AG04449 (cell line): Measurements from ENCODE around the gene KCNMA1.

Experiments used
- CTCF ChIA-PET: fragments of 350-600 bp; formaldehyde crosslinking; extraction: SDS; loops from one replicate; lab custom pipeline; 2021; ENCODE audit warnings: antibody characterized with exemption; lab: Yijun Ruan, JAX
- POLR2A ChIA-PET: fragments of 400-600, 350-600 bp; formaldehyde crosslinking; extraction: SDS; loops from one replicate; lab custom pipeline; 2020; ENCODE audit warnings: antibody characterized with exemption, inconsistent platforms; lab: Yijun Ruan, JAX
- DNase-seq: peaks from one replicate; pipeline ENCODE4 v3.0.0-alpha.2; 2010; ENCODE audit warnings: low read depth, low spot score
- H3K4me3 ChIP-seq: 2 replicates; pipeline ENCODE4 v1.5.1; 2011; ENCODE audit warnings: low read depth, mild to moderate bottlenecking, control low read depth, low read length
- CTCF ChIP-seq: IDR thresholded peaks from one replicate; pipeline ENCODE4 v1.5.1; 2011; ENCODE audit warnings: mild to moderate bottlenecking, moderate library complexity, low read length, control low read depth, inconsistent platforms; ENCODE audit not compliant: insufficient read depth; ENCODE audit errors: missing control alignments

Gene KCNMA1

GRCh38 chr10:76882245-76882644 lies 755.4 kb downstream of the KCNMA1 start:
- DNase-seq = no peak
- CTCF ChIA-PET = no interaction called here
- TF ChIP-seq CTCF = no peak
- POLR2A ChIA-PET = no interaction called here
- H3K4me3 ChIP-seq = no peak overlapping the region

GRCh38 chr10:76881477-76882220 lies 756.0 kb downstream of the KCNMA1 start:
- ChIA-PET CTCF (no interaction called here), POLR2A (no interaction called here)
- H3K4me3 ChIP-seq = no peak overlapping the region
- TF ChIP-seq CTCF = no peak
- no peak for DNase-seq

GRCh38 chr10:76880931-76881330 lies 756.7 kb downstream of the KCNMA1 start:
- no peak overlapping the region for H3K4me3 ChIP-seq
- CTCF ChIA-PET = no interaction called here
- no peak for DNase-seq
- no peak for TF ChIP-seq CTCF
- POLR2A ChIA-PET = no interaction called here

- CTCF ChIA-PET = interaction anchor here (1.3 kb wide), 1 partner anchor 24 kb away, joined by 3 read pairs; no protein-coding TSS in a partner anchor
These were observed 758.3 kb downstream of the KCNMA1 start for GRCh38 chr10:76879116-76879913.

GRCh38 chr10:76878514-76878913 lies 759.1 kb downstream of the KCNMA1 start:
- no peak overlapping the region for H3K4me3 ChIP-seq
- CTCF ChIA-PET = interaction anchor here (1.3 kb wide), 1 partner anchor 25 kb away, joined by 3 read pairs; no protein-coding TSS in a partner anchor
- POLR2A ChIA-PET = no interaction called here
- TF ChIP-seq CTCF = no peak
- DNase-seq = no peak

More at GRCh38 chr10:76879116-76879913, 758.3 kb downstream of the KCNMA1 start:
- no peak for TF ChIP-seq CTCF
- DNase-seq = no peak
- POLR2A ChIA-PET = no interaction called here
- no peak overlapping the region for H3K4me3 ChIP-seq

GRCh38 chr10:76874896-76875295 lies 762.7 kb downstream of the KCNMA1 start:
- H3K4me3 ChIP-seq = no peak overlapping the region
- DNase-seq = no peak

More at GRCh38 chr10:76874896-76875295, 762.7 kb downstream of the KCNMA1 start:
- ChIA-PET POLR2A (no interaction called here), CTCF (no interaction called here)
- no peak for TF ChIP-seq CTCF
